SK-N-MC (cell line): ENCODE measurements around the gene SLC23A3.

Experiments
- FOXP2 ChIP-seq: optimal IDR thresholded peaks from 2 replicates; pipeline ENCODE3; 2011; ENCODE audit warnings: mild to moderate bottlenecking, moderate library complexity; ENCODE audit not compliant: insufficient read depth; ENCODE audit errors: extremely low read length, control extremely low read depth
- POLR2AphosphoS5 ChIP-seq: IDR thresholded peaks from 2 replicates; pipeline ENCODE4 v1.6.1; 2012; ENCODE audit warnings: mild to moderate bottlenecking, low read depth, low read length, borderline replicate concordance

DNA sequence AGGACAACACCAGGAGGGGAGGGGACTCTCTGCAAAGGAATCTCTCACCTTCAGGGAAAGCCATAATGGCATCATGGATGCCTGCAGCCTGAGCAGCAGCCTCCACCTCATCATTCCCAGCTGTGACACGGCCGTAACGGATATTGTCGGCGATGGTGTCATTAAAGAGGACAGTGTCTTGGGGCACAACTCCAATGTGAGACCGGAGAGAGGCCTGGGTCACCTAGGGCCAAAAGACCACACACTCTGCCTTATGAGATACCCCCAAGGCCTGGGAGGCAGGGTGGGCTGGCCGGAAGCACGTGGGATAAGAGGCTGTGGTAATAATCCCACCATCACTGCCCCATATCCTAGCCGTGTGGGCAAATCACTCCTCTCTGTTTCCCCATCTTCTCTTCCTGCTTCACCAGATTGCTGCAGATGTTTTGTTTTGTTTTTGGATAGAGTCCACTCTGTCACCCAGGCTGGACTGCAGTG, 41.1 kb upstream of the SLC23A3 start:
- TF ChIP-seq POLR2AphosphoS5: no peak
- TF ChIP-seq FOXP2: no peak
